ENCODE measurements around the gene TLL1. TPM values are rescaled to one million over a fixed set of nuclear protein-coding genes. Genes with fewer than 3 reads are reported as not detected.

TLL1 gene
- total and polyA plus RNA-seq, 10 donors: 0.07 to 1.1 (median 0.21) TPM

DNA sequence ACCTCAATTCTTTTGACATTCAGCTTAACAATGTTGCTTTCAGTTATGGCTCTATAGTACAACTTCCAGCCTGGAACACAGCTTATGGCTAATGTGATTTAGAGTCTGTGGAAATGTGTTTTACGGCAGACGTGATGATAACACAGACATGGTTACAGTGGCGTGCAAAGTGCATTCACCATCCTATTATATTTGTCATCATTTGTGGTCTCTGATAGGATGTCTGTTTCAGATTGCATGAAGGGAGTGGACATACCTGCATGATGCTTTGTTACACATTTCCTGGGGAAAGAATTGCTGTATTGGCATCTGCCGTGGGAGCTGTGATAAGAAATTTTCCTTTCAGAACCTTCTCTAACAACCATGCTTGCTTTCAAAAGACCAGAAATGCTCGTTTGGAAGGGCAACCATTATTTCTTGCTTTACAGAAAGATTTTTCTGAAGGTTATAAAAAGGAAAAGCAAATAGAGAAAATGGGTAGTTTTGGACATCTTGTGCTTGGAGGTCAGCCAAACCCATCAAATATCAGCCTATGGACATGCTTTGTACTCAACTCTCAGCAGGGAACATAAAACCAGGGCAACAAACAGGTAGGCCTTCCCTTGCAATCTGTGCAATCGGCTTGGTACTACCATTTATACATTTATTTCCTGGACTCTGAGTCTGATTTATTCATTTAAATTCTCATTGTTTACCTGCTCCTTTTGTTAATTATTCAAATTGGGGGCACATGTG, 273.9 kb downstream of the TLL1 start:
- DNase-seq: no peak
- no peaks in the 10 kb centered on the region for H3K9me3 ChIP-seq
- 77 to 87% (median 82%) methylated on average over 6 of the region's 6 CpGs for whole genome bisulfite sequencing, 5 donors
- H3K4me1 ChIP-seq: no peaks in the 10 kb centered on the region
- H3K27me3 ChIP-seq (replicated peaks in 1 of 7): no peaks in the 10 kb centered on the region
- TF ChIP-seq, protein P1, sequence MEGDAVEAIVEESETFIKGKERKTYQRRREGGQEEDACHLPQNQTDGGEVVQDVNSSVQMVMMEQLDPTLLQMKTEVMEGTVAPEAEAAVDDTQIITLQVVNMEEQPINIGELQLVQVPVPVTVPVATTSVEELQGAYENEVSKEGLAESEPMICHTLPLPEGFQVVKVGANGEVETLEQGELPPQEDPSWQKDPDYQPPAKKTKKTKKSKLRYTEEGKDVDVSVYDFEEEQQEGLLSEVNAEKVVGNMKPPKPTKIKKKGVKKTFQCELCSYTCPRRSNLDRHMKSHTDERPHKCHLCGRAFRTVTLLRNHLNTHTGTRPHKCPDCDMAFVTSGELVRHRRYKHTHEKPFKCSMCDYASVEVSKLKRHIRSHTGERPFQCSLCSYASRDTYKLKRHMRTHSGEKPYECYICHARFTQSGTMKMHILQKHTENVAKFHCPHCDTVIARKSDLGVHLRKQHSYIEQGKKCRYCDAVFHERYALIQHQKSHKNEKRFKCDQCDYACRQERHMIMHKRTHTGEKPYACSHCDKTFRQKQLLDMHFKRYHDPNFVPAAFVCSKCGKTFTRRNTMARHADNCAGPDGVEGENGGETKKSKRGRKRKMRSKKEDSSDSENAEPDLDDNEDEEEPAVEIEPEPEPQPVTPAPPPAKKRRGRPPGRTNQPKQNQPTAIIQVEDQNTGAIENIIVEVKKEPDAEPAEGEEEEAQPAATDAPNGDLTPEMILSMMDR (IDR thresholded peaks at IDR 0.05 in 8 of 11, conservative IDR thresholded peaks at IDR 0.05 in 3 of 11): no peak
- TF ChIP-seq POLR2A (IDR thresholded peaks at IDR 0.05) (no peak), POLR2AphosphoS5 (IDR thresholded peaks at IDR 0.05) (no peak)
- intact Hi-C loops (cut with DNase I; ENCODE audit: low total_unique reads): no loop called here
- no peak overlapping the region for H3K27ac ChIP-seq
- H3K4me3 ChIP-seq: no peak overlapping the region
- H3K36me3 ChIP-seq: no peaks in the 10 kb centered on the region

Small RNA genes lying within 50 kb of the gene (small RNA-seq; reads per million reads assigned to genes)
- 0 reads per million in 4 donors for gene RNA5SP170

All from spleen (tissue), 11 donors.